Endothelial cell of umbilical vein (primary cell): ENCODE measurements around the gene HCN2. TPM values are rescaled to one million over a fixed set of nuclear protein-coding genes. Genes with fewer than 3 reads are reported as not detected.

Experiments used
- BruUV-seq: library from RNA; stranded (reverse); fragments of 400-500 nt; replicated peaks from 2 replicates; lab custom pipeline; 2021; lab: Mats Ljungman, UMichigan
- CTCF ChIA-PET: fragments of 300-600, 350-600 bp; sonication (Branson Sonifier 250); formaldehyde crosslinking; loops from one replicate; lab custom pipeline; 2021; ENCODE audit warnings: antibody characterized with exemption, inconsistent platforms; lab: Charles Lee
- POLR2A ChIA-PET: fragments of 300-600, 350-600 bp; sonication (Branson Sonifier 250); formaldehyde crosslinking; loops from one replicate; lab custom pipeline; 2021; ENCODE audit warnings: antibody characterized with exemption, inconsistent platforms; lab: Charles Lee
- DNase-seq: peaks from one replicate; pipeline ENCODE4 v3.0.0-alpha.2; 2011; ENCODE audit warnings: low read depth, low spot score
- FAIRE-seq: peaks from 2 replicates; lab custom pipeline; 2011; peaks lifted over from hg19 to GRCh38; lab: Jason Lieb, UNC
- H2AFZ ChIP-seq: 2 replicates; pipeline ENCODE4 v1.6.0; 2012; ENCODE audit warnings: low read depth, low read length, control low read depth, inconsistent platforms
- H3K27ac ChIP-seq: 2 replicates; pipeline ENCODE4 v1.5.1; 2011; ENCODE audit warnings: low read depth, mild to moderate bottlenecking, control low read depth, low read length, moderate library complexity; ENCODE audit not compliant: insufficient read depth
- H3K27me3 ChIP-seq, 2 experiments: 2 replicates each; pipeline versions ENCODE4 v1.6.0 to v1.6.1; 2011; ENCODE audit warnings: low read length in 2 of 2, mixed read lengths in 1 of 2; ENCODE audit not compliant: control insufficient read depth in 2 of 2, insufficient read depth in 2 of 2
- H3K36me3 ChIP-seq, 2 experiments: 2 replicates in 1 of 2; 3 replicates in 1 of 2; pipeline ENCODE4 v1.5.1; 2011; ENCODE audit warnings: low read length in 2 of 2, mild to moderate bottlenecking in 1 of 2, moderate library complexity in 1 of 2; ENCODE audit not compliant: control insufficient read depth in 2 of 2, insufficient read depth in 2 of 2; ENCODE audit errors: extremely low read depth in 1 of 2
- H3K4me1 ChIP-seq: 3 replicates; pipeline ENCODE4 v1.5.1; 2011; ENCODE audit warnings: mild to moderate bottlenecking, low read length; ENCODE audit not compliant: control insufficient read depth, insufficient read depth; ENCODE audit errors: extremely low read depth
- H3K4me2 ChIP-seq: 2 replicates; pipeline ENCODE4 v1.6.1; 2011; ENCODE audit warnings: low read length, control low read depth, mixed read lengths; ENCODE audit not compliant: insufficient read depth
- H3K4me3 ChIP-seq, 3 experiments: fragments of 200-600 bp in 1 of 3; sonication (generic), shearing (Covaris generic) in 1 of 3; replicated peaks in 1 of 3; 2 replicates each; pipeline ENCODE4 v1.5.1; 2011 to 2016; ENCODE audit warnings: control low read depth in 3 of 3, low read length in 3 of 3, mild to moderate bottlenecking in 2 of 3, inconsistent platforms in 1 of 3, low read depth in 1 of 3, moderate library complexity in 1 of 3; ENCODE audit not compliant: insufficient read depth in 1 of 3
- H3K79me2 ChIP-seq: 2 replicates; pipeline ENCODE4 v1.6.0; 2012; ENCODE audit warnings: low read length, inconsistent platforms; ENCODE audit not compliant: control insufficient read depth, insufficient read depth
- H3K9ac ChIP-seq: replicated peaks from 2 replicates; pipeline ENCODE3; 2011; ENCODE audit warnings: low read length, control low read depth; ENCODE audit not compliant: insufficient read depth; ENCODE audit errors: extremely low read depth
- H3K9me1 ChIP-seq: replicated peaks from 3 replicates; pipeline ENCODE4 v1.6.0; 2011; ENCODE audit warnings: mild to moderate bottlenecking, low read length; ENCODE audit not compliant: control insufficient read depth, insufficient read depth; ENCODE audit errors: extremely low read depth
- H3K9me3 ChIP-seq: replicated peaks from 2 replicates; pipeline ENCODE4 v1.5.1; 2012; ENCODE audit warnings: low read length, inconsistent platforms; ENCODE audit not compliant: control insufficient read depth, insufficient read depth
- H4K20me1 ChIP-seq: replicated peaks from 2 replicates; pipeline ENCODE3; 2011; ENCODE audit warnings: mild to moderate bottlenecking, low read length; ENCODE audit not compliant: control insufficient read depth, insufficient read depth; ENCODE audit errors: extremely low read depth
- CTCF ChIP-seq, 2 donors: IDR thresholded peaks; 1 replicate in 1 of 2; 2 replicates in 1 of 2; pipeline ENCODE4 v1.5.1; 2011; ENCODE audit warnings: low read length in 2 of 2, mild to moderate bottlenecking in 2 of 2, moderate library complexity in 2 of 2, control low read depth in 1 of 2, inconsistent platforms in 1 of 2, low read depth in 1 of 2; ENCODE audit not compliant: insufficient read depth in 1 of 2; ENCODE audit errors: extremely low read depth in 1 of 2
- EZH2 ChIP-seq: IDR thresholded peaks from 2 replicates; pipeline ENCODE4 v1.6.1; 2012; ENCODE audit warnings: borderline replicate concordance, low read depth, mild to moderate bottlenecking, moderate library complexity, low read length, inconsistent platforms; ENCODE audit not compliant: severe bottlenecking
- FOS ChIP-seq: IDR thresholded peaks from 2 replicates; pipeline ENCODE4 v1.6.1; 2011; ENCODE audit warnings: mild to moderate bottlenecking, low read length, moderate library complexity, borderline replicate concordance; ENCODE audit not compliant: insufficient read depth
- GATA2 ChIP-seq: IDR thresholded peaks from 2 replicates; pipeline ENCODE4 v1.7.0; 2011; ENCODE audit warnings: low read depth, mild to moderate bottlenecking, moderate library complexity, mixed read lengths, low read length; ENCODE audit not compliant: insufficient read length, insufficient read depth
- JUN ChIP-seq: IDR thresholded peaks from 2 replicates; pipeline ENCODE4 v1.6.1; 2011; ENCODE audit warnings: borderline replicate concordance, low read depth; ENCODE audit not compliant: insufficient read length, insufficient read depth
- MAX ChIP-seq: IDR thresholded peaks from 2 replicates; pipeline ENCODE4 v1.6.1; 2011; ENCODE audit not compliant: insufficient read depth, insufficient read length
- MYC ChIP-seq: IDR thresholded peaks from one replicate; pipeline ENCODE4 v1.6.1; 2011; ENCODE audit warnings: mild to moderate bottlenecking, low read depth, low read length
- POLR2A ChIP-seq: IDR thresholded peaks from 2 replicates; pipeline ENCODE4 v1.6.1; 2012; ENCODE audit warnings: low read depth, mild to moderate bottlenecking, control low read depth, low read length
- POLR2AphosphoS5 ChIP-seq: IDR thresholded peaks from 2 replicates; pipeline ENCODE4 v1.6.1; 2012; ENCODE audit warnings: low read depth, mild to moderate bottlenecking, control low read depth, low read length, moderate library complexity; ENCODE audit not compliant: insufficient read depth
- dilution Hi-C: fragments of 300-500 bp; cut with MboI; formaldehyde crosslinking; loops from one replicate; pipeline ENCODE4 v1.15.0; 2019; ENCODE audit warnings: low sequenced_read_pairs; ENCODE audit not compliant: extremely low pct_ligation_motif_present
- intact Hi-C: fragments of 100-400 bp; cut with micrococcal nuclease; formaldehyde crosslinking; loops from one replicate; pipeline ENCODE4 v1.10.0; 2022
- polyA plus RNA-seq, 4 experiments: library from polyadenylated mRNA; depleted of rRNA in 3 of 4; stranded (reverse) in 3 of 4; unstranded in 1 of 4; fragments of >200 nt; gene quantifications; 2 replicates each; pipeline versions ENCODE4 v1.2.1 to v1.2.3, GENCODE V29; 2011 to 2012; ENCODE audit warnings: missing spikeins in 1 of 4
- total RNA-seq: library from RNA; stranded (reverse); gene quantifications from 2 replicates; pipeline ENCODE4 v1.2.3, GENCODE V29; 2021

The HCN2 gene
- total and polyA plus RNA-seq, 2 donors (not counting 3 experiments of a cell fraction or from before 2014, with no cell fraction given), result 0.18 to 0.53 TPM

GRCh38 chr19:543910-544608 lies 45.6 kb upstream of the HCN2 start, which contains the start of gene GZMM:
Gene GZMM, plus strand, starts transcription at chr19:544053. Its CDS starts 19 bp downstream, at chr19:544072.
- Histone ChIP-seq H3K9me3 (no peaks in the 10 kb centered on the region), H3K27me3 (no peaks in the 10 kb centered on the region), H3K79me2 (no peaks in the 10 kb centered on the region), H3K9me1 (no peaks in the 10 kb centered on the region), H3K4me3 (no peak within 1 kb of the TSS), H3K36me3 (peaks cover 0 to 18% of the 10 kb centered on the region in 2 experiments), H3K9ac (no peak within 1 kb of the TSS), H2AFZ (no peak within 1 kb of the TSS), H3K4me1 (no peaks in the 10 kb centered on the region), H3K4me2 (no peak within 1 kb of the TSS), H3K27ac (no peak within 1 kb of the TSS), H4K20me1 (no peaks in the 10 kb centered on the region)
- TF ChIP-seq MYC (no peak), POLR2A (no peak), CTCF (IDR thresholded peaks at IDR 0.05; ENCODE audit: extremely low read depth in 1 of 2, insufficient read depth in 1 of 2, low read depth in 1 of 2, low read length in 2 of 2) (no peak), MAX (no peak), POLR2AphosphoS5 (no peak), GATA2 (no peak), FOS (no peak), EZH2 (no peak), JUN (no peak)
- ChIA-PET CTCF (no interaction called here), POLR2A (no interaction called here)
- no peak for DNase-seq
- intact Hi-C loops (no loop called here), dilution Hi-C loops (no loop called here)
- FAIRE-seq, result no peak
- no TSS peak for BruUV-seq
